ENCODE data around the gene XIRP2. TPM values are rescaled to one million over a fixed set of nuclear protein-coding genes. Genes with fewer than 3 reads are reported as not detected.

XIRP2 gene
- total and polyA plus RNA-seq, 2 of the 13 experiments (the other 11 are each of a cell fraction or from before 2014, with no cell fraction given): 0.04 to 0.05 TPM

DNA sequence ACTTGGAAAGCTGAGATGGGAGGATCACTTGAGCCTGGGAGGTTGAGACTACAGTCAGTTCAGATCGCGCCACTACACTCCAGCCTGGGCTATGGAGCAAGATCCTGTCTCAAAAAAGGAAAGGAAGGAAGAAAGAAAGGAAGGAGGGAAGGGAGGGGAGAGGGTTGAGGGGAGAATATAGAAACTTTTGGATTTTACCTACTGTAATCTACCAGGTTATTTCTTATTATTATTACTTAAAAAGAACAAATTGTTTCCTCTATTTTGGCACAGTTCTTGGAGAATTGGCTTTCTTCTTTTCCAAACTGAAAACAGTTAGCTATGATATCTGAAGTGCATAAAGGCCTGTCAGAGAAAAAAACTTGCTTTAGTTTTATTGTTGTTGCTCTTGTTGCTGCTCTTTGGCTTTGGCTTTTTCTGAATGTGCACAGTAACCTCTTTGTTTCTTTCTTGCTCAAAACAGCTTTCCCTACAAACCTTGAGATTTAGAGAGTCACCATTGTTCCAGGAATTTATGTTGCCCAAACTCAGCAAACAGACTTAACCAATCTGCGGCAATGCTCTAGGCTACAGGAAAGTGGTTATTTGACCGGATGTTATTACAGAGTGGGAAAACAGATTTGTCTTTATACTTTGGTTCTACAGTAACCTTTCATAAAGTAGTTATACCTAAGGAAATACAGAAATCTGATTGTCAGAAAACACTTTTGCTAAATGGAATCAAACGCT is 214.9 kb downstream of the XIRP2 start (continued):
- TF ChIP-seq, protein P1, sequence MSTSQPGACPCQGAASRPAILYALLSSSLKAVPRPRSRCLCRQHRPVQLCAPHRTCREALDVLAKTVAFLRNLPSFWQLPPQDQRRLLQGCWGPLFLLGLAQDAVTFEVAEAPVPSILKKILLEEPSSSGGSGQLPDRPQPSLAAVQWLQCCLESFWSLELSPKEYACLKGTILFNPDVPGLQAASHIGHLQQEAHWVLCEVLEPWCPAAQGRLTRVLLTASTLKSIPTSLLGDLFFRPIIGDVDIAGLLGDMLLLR (CRISPR knock-in tag; IDR thresholded peaks at IDR 0.05): no peak
- TF ChIP-seq RFX1 (IDR thresholded peaks at IDR 0.05) (no peak), RAD21 (CRISPR knock-in tag; IDR thresholded peaks at IDR 0.05) (no peak), ZNF782 (CRISPR knock-in tag; IDR thresholded peaks at IDR 0.05; ENCODE audit: borderline replicate concordance) (no peak), ZNF484 (CRISPR knock-in tag; IDR thresholded peaks at IDR 0.05; ENCODE audit: borderline replicate concordance, low read depth) (no peak), ZNF260 (CRISPR knock-in tag; IDR thresholded peaks at IDR 0.05; ENCODE audit: borderline replicate concordance, low read depth) (no peak), NFYB (CRISPR knock-in tag; IDR thresholded peaks at IDR 0.05) (peak; percentile 65), ZNF777 (CRISPR knock-in tag; IDR thresholded peaks at IDR 0.05) (no peak), AKAP8 (CRISPR knock-in tag; IDR thresholded peaks at IDR 0.05) (no peak), ZFYVE20 (CRISPR knock-in tag; IDR thresholded peaks at IDR 0.05; ENCODE audit: borderline replicate concordance, low read depth) (no peak), ZNF496 (CRISPR knock-in tag; IDR thresholded peaks at IDR 0.05; ENCODE audit: insufficient replicate concordance) (no peak), CHCHD3 (CRISPR knock-in tag; IDR thresholded peaks at IDR 0.05) (no peak), FLYWCH1 (CRISPR knock-in tag; IDR thresholded peaks at IDR 0.05) (no peak), ZNF501 (CRISPR knock-in tag; IDR thresholded peaks at IDR 0.05) (no peak), ZKSCAN5 (CRISPR knock-in tag; IDR thresholded peaks at IDR 0.05) (no peak), ZMYM2 (CRISPR knock-in tag; IDR thresholded peaks at IDR 0.05) (no peak), POGZ (CRISPR knock-in tag; IDR thresholded peaks at IDR 0.05) (peak; percentile 92), ZFP41 (CRISPR knock-in tag; IDR thresholded peaks at IDR 0.05; ENCODE audit: borderline replicate concordance) (no peak), TSC22D2 (CRISPR knock-in tag; IDR thresholded peaks at IDR 0.05; ENCODE audit: borderline replicate concordance) (no peak), DNMT3B (CRISPR knock-in tag; conservative IDR thresholded peaks at IDR 0.05) (0 out of 2 replicates have a peak, but pooled peaks have one; percentile 46), SP140L (CRISPR knock-in tag; IDR thresholded peaks at IDR 0.05; ENCODE audit: borderline replicate concordance) (peak; percentile 77; the same call in 1 of the 2 replicates), HDAC6 (IDR thresholded peaks at IDR 0.05; ENCODE audit: low read depth, low read length) (no peak)
- TF ChIP-seq, protein P2, sequence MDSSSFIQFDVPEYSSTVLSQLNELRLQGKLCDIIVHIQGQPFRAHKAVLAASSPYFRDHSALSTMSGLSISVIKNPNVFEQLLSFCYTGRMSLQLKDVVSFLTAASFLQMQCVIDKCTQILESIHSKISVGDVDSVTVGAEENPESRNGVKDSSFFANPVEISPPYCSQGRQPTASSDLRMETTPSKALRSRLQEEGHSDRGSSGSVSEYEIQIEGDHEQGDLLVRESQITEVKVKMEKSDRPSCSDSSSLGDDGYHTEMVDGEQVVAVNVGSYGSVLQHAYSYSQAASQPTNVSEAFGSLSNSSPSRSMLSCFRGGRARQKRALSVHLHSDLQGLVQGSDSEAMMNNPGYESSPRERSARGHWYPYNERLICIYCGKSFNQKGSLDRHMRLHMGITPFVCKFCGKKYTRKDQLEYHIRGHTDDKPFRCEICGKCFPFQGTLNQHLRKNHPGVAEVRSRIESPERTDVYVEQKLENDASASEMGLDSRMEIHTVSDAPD (CRISPR knock-in tag; IDR thresholded peaks at IDR 0.05): no peak
- TF ChIP-seq, protein P3, sequence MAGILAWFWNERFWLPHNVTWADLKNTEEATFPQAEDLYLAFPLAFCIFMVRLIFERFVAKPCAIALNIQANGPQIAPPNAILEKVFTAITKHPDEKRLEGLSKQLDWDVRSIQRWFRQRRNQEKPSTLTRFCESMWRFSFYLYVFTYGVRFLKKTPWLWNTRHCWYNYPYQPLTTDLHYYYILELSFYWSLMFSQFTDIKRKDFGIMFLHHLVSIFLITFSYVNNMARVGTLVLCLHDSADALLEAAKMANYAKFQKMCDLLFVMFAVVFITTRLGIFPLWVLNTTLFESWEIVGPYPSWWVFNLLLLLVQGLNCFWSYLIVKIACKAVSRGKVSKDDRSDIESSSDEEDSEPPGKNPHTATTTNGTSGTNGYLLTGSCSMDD (CRISPR knock-in tag; IDR thresholded peaks at IDR 0.05): no peak
- TF ChIP-seq, protein P4, sequence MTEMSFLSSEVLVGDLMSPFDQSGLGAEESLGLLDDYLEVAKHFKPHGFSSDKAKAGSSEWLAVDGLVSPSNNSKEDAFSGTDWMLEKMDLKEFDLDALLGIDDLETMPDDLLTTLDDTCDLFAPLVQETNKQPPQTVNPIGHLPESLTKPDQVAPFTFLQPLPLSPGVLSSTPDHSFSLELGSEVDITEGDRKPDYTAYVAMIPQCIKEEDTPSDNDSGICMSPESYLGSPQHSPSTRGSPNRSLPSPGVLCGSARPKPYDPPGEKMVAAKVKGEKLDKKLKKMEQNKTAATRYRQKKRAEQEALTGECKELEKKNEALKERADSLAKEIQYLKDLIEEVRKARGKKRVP (CRISPR knock-in tag; IDR thresholded peaks at IDR 0.05): peak in 1 of 2 experiments; percentile 70; a peak in 1 of 4 replicates
- TF ChIP-seq, protein P5, sequence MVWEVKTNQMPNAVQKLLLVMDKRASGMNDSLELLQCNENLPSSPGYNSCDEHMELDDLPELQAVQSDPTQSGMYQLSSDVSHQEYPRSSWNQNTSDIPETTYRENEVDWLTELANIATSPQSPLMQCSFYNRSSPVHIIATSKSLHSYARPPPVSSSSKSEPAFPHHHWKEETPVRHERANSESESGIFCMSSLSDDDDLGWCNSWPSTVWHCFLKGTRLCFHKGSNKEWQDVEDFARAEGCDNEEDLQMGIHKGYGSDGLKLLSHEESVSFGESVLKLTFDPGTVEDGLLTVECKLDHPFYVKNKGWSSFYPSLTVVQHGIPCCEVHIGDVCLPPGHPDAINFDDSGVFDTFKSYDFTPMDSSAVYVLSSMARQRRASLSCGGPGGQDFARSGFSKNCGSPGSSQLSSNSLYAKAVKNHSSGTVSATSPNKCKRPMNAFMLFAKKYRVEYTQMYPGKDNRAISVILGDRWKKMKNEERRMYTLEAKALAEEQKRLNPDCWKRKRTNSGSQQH (CRISPR knock-in tag; IDR thresholded peaks at IDR 0.05; ENCODE audit: low read depth): no peak
